VCaP (cell line): ENCODE measurements around the gene MAP4.
A peak's percentile ranks its signal among the peaks of the same experiment; 100 is the strongest.
"Not testable (repeated sequence)": the region's sequence is repeated elsewhere in the genome, so short reads cannot be mapped to it uniquely, and the experiment has no call there.

Source experiments
- H3K27ac ChIP-seq: fragments of 450-650 bp; 2 replicates; pipeline ENCODE4 v1.5.1; 2017
- CTCF ChIP-seq: fragments of 450-650 bp; conservative IDR thresholded peaks from 2 replicates; pipeline ENCODE4 v1.5.1; 2017; ENCODE audit warnings: mild to moderate bottlenecking, moderate library complexity

MAP4 gene

GRCh38 chr3:47847801-47848518 lies 168.3 kb downstream of the MAP4 start:
- no peak overlapping the region for H3K27ac ChIP-seq
- no peak for TF ChIP-seq CTCF

- no peak overlapping the region for H3K27ac ChIP-seq
- TF ChIP-seq CTCF: no peak
These were observed 169.0 kb downstream of the MAP4 start for GRCh38 chr3:47847260-47847659.

- no peak for TF ChIP-seq CTCF
- no peak overlapping the region for H3K27ac ChIP-seq
These were observed 169.4 kb downstream of the MAP4 start for GRCh38 chr3:47846880-47847248.

- H3K27ac ChIP-seq: no peak overlapping the region
- TF ChIP-seq CTCF: no peak
These were observed 169.9 kb downstream of the MAP4 start for GRCh38 chr3:47846186-47846879.

GRCh38 chr3:47841786-47842349 lies 174.3 kb downstream of the MAP4 start:
- no peak overlapping the region for H3K27ac ChIP-seq
- TF ChIP-seq CTCF: no peak

- no peak for TF ChIP-seq CTCF
These were observed 177.7 kb downstream of the MAP4 start for GRCh38 chr3:47838503-47838902.

GRCh38 chr3:47836986-47837385 lies 179.2 kb downstream of the MAP4 start:
- no peak for TF ChIP-seq CTCF
- H3K27ac ChIP-seq: peak overlapping the region; percentile 19; the same call in 1 of the 2 replicates

More at GRCh38 chr3:47838503-47838902, 177.7 kb downstream of the MAP4 start:
- no peak overlapping the region for H3K27ac ChIP-seq

- H3K27ac ChIP-seq: not testable (repeated sequence)
These were observed 186.7 kb downstream of the MAP4 start for GRCh38 chr3:47829482-47829881.
